Activated naive CD4-positive, alpha-beta T cell treated with anti-CD3 and anti-CD28 coated beads for 36 hours (primary cell): ENCODE measurements around the gene LGALS3BP. TPM values are rescaled to one million over a fixed set of nuclear protein-coding genes. Genes with fewer than 3 reads are reported as not detected.

Experiments
- CTCF ChIA-PET: fragments of 350-600 bp; sonication (Branson Sonifier 250); formaldehyde crosslinking; loops from one replicate; lab custom pipeline; 2021; ENCODE audit warnings: antibody characterized with exemption; lab: Charles Lee
- DNase-seq: peaks from one replicate; pipeline ENCODE4 v3.0.0-alpha.2; 2020
- H3K27ac Mint-ChIP-seq: one replicate; pipeline ENCODE4 v1.8.0; 2021; ENCODE audit warnings: mild to moderate bottlenecking, mixed read lengths
- H3K27me3 Mint-ChIP-seq: one replicate; pipeline ENCODE4 v1.8.0; 2021; ENCODE audit warnings: low read depth, mixed read lengths
- H3K36me3 Mint-ChIP-seq: one replicate; pipeline ENCODE4 v1.8.0; 2021; ENCODE audit warnings: low read depth, mixed read lengths
- H3K4me1 Mint-ChIP-seq: one replicate; pipeline ENCODE4 v1.8.0; 2021; ENCODE audit warnings: low read depth, mixed read lengths
- H3K4me3 Mint-ChIP-seq: one replicate; pipeline ENCODE4 v1.8.0; 2021; ENCODE audit warnings: mild to moderate bottlenecking, moderate library complexity, mixed read lengths
- H3K9me3 Mint-ChIP-seq: one replicate; pipeline ENCODE4 v1.8.0; 2021; ENCODE audit warnings: mixed read lengths
- intact Hi-C: fragments of 100-400 bp; cut with micrococcal nuclease; formaldehyde crosslinking; loops from one replicate; pipeline ENCODE4 v1.15.1; 2023
- total RNA-seq, 2 experiments: library from RNA; stranded (reverse); gene quantifications; one replicate each; pipeline ENCODE4 v1.2.3, GENCODE V29; 2021

Gene LGALS3BP
- total RNA-seq, 2 experiments from 2014 or later = 59.9 to 65.4 TPM

- Mint-ChIP-seq H3K27me3 (no peaks in the 10 kb centered on the region), H3K4me1 (peaks cover 16% of the 10 kb centered on the region), H3K4me3 (no peak overlapping the region), H3K27ac (no peak overlapping the region), H3K9me3 (no peaks in the 10 kb centered on the region), H3K36me3 (peaks cover 15% of the 10 kb centered on the region)
- intact Hi-C loops = no loop called here
- CTCF ChIA-PET = no interaction called here
- no peak for DNase-seq
Measured at GRCh38 chr17:79001190-79002020, 21.7 kb upstream of the LGALS3BP start.

- H3K4me3 Mint-ChIP-seq = no peak overlapping the region
- no peaks in the 10 kb centered on the region for H3K27me3 Mint-ChIP-seq
- CTCF ChIA-PET = no interaction called here
- intact Hi-C loops = no loop called here
- H3K36me3 Mint-ChIP-seq = peaks cover 18% of the 10 kb centered on the region
- no peak overlapping the region for H3K27ac Mint-ChIP-seq
- H3K4me1 Mint-ChIP-seq = peaks cover 8% of the 10 kb centered on the region
- H3K9me3 Mint-ChIP-seq = no peaks in the 10 kb centered on the region
- DNase-seq = no peak
Measured at GRCh38 chr17:79000396-79001189, 20.9 kb upstream of the LGALS3BP start.

GRCh38 chr17:78999947-79000395, 20.2 kb upstream of the LGALS3BP start:
- H3K9me3 Mint-ChIP-seq = no peaks in the 10 kb centered on the region
- peaks cover 4% of the 10 kb centered on the region for H3K4me1 Mint-ChIP-seq
- CTCF ChIA-PET = interaction anchor here (0.7 kb wide), 1 partner anchor 13 kb away, joined by 3 read pairs; no protein-coding TSS in a partner anchor
- H3K4me3 Mint-ChIP-seq = no peak overlapping the region
- no peak overlapping the region for H3K27ac Mint-ChIP-seq
- H3K36me3 Mint-ChIP-seq = peaks cover 21% of the 10 kb centered on the region
- intact Hi-C loops = no loop called here
- no peaks in the 10 kb centered on the region for H3K27me3 Mint-ChIP-seq
- DNase-seq = no peak

GRCh38 chr17:78999056-78999768, 19.5 kb upstream of the LGALS3BP start:
- no peak for DNase-seq
- Mint-ChIP-seq H3K36me3 (peaks cover 23% of the 10 kb centered on the region), H3K27ac (no peak overlapping the region), H3K4me3 (no peak overlapping the region), H3K4me1 (peaks cover 4% of the 10 kb centered on the region), H3K27me3 (no peaks in the 10 kb centered on the region), H3K9me3 (no peaks in the 10 kb centered on the region)
- CTCF ChIA-PET = interaction anchor here (0.7 kb wide), 1 partner anchor 12 kb away, joined by 3 read pairs; no protein-coding TSS in a partner anchor
- intact Hi-C loops = no loop called here

GRCh38 chr17:78998311-78999055, 18.8 kb upstream of the LGALS3BP start:
- no peak for DNase-seq
- no peak overlapping the region for H3K4me3 Mint-ChIP-seq
- CTCF ChIA-PET = no interaction called here
- H3K27ac Mint-ChIP-seq = no peak overlapping the region
- intact Hi-C loops = no loop called here
- H3K27me3 Mint-ChIP-seq = no peaks in the 10 kb centered on the region
- no peaks in the 10 kb centered on the region for H3K9me3 Mint-ChIP-seq
- H3K4me1 Mint-ChIP-seq = peaks cover 4% of the 10 kb centered on the region
- peaks cover 26% of the 10 kb centered on the region for H3K36me3 Mint-ChIP-seq

GRCh38 chr17:78997881-78998280, 18.2 kb upstream of the LGALS3BP start:
- Mint-ChIP-seq H3K4me1 (peaks cover 4% of the 10 kb centered on the region), H3K36me3 (peaks cover 29% of the 10 kb centered on the region), H3K4me3 (no peak overlapping the region), H3K9me3 (no peaks in the 10 kb centered on the region), H3K27ac (no peak overlapping the region), H3K27me3 (no peaks in the 10 kb centered on the region)
- CTCF ChIA-PET = no interaction called here
- no peak for DNase-seq
- intact Hi-C loops = no loop called here

- Mint-ChIP-seq H3K9me3 (no peaks in the 10 kb centered on the region), H3K27ac (no peak overlapping the region), H3K4me1 (peaks cover 4% of the 10 kb centered on the region), H3K27me3 (no peaks in the 10 kb centered on the region), H3K36me3 (peaks cover 29% of the 10 kb centered on the region), H3K4me3 (no peak overlapping the region)
- DNase-seq = no peak
- intact Hi-C loops = no loop called here
- CTCF ChIA-PET = no interaction called here
Measured at GRCh38 chr17:78997231-78997741, 17.6 kb upstream of the LGALS3BP start.

GRCh38 chr17:78996781-78997201, 17.1 kb upstream of the LGALS3BP start:
- CTCF ChIA-PET = interaction anchor here (0.8 kb wide), 1 partner anchor 9 kb away, joined by 5 read pairs; no protein-coding TSS in a partner anchor
- Mint-ChIP-seq H3K36me3 (peaks cover 29% of the 10 kb centered on the region), H3K27ac (no peak overlapping the region), H3K27me3 (no peaks in the 10 kb centered on the region), H3K4me3 (no peak overlapping the region), H3K9me3 (no peaks in the 10 kb centered on the region), H3K4me1 (peaks cover 2% of the 10 kb centered on the region)
- intact Hi-C loops = no loop called here
- no peak for DNase-seq

GRCh38 chr17:78995761-78996451, 16.2 kb upstream of the LGALS3BP start:
- Mint-ChIP-seq H3K4me3 (no peak overlapping the region), H3K27me3 (no peaks in the 10 kb centered on the region), H3K27ac (no peak overlapping the region), H3K4me1 (no peaks in the 10 kb centered on the region), H3K9me3 (no peaks in the 10 kb centered on the region), H3K36me3 (peaks cover 35% of the 10 kb centered on the region)
- CTCF ChIA-PET = interaction anchor here (0.8 kb wide), 1 partner anchor 10 kb away, joined by 5 read pairs; no protein-coding TSS in a partner anchor
- intact Hi-C loops = no loop called here
- no peak for DNase-seq

GRCh38 chr17:78995022-78995760, 15.5 kb upstream of the LGALS3BP start:
- intact Hi-C loops = no loop called here
- CTCF ChIA-PET = no interaction called here
- H3K27ac Mint-ChIP-seq = no peak overlapping the region
- no peaks in the 10 kb centered on the region for H3K4me1 Mint-ChIP-seq
- no peak overlapping the region for H3K4me3 Mint-ChIP-seq
- H3K9me3 Mint-ChIP-seq = no peaks in the 10 kb centered on the region
- peaks cover 35% of the 10 kb centered on the region for H3K36me3 Mint-ChIP-seq
- no peaks in the 10 kb centered on the region for H3K27me3 Mint-ChIP-seq
- no peak for DNase-seq
